ENCODE measurements around the gene SMPD3.
A peak's percentile ranks its signal among the peaks of the same experiment; 100 is the strongest.

SMPD3 gene

DNA sequence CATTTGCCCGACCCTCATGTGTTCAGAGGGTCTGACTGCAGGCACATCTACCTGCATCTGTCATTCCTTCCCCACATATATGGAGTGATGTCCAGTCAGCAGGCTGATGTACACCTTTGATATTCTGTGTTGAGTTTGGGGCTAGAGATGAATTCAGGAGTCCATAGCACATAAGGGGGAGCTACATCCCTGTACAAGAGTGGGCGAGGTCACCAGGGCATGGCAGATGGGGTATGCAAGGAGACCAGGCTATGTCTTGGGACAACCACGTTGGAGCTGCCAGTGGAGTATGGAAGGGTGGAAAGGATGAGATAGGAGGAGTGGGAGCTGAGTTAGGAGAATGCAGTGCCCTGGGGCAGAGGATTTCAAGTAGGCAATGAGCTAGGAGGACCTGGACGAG, 15.0 kb downstream of the SMPD3 start:
- no peak for DNase-seq (ENCODE audit: low read depth)

DNA sequence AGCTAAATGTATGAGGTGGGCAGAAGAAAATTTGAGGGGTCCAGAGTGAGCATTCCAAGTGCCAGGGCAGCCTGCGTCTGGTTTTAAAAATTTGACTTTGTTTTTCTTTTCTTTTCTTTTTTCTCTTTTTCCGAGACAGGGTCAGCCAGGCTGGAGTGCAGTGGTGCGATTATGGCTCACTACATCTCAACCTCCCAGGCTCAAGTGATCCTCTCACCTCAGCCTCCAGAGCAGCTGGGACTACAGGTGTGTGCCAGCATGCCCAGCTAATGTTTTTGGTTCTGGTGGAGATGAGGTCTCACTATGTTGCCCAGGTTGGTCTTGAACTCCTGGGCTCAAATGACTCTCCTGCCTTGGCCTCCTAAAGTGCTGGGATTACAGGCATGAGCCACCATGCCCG, 15.6 kb downstream of the SMPD3 start:
- DNase-seq (ENCODE audit: low read depth): no peak

DNA sequence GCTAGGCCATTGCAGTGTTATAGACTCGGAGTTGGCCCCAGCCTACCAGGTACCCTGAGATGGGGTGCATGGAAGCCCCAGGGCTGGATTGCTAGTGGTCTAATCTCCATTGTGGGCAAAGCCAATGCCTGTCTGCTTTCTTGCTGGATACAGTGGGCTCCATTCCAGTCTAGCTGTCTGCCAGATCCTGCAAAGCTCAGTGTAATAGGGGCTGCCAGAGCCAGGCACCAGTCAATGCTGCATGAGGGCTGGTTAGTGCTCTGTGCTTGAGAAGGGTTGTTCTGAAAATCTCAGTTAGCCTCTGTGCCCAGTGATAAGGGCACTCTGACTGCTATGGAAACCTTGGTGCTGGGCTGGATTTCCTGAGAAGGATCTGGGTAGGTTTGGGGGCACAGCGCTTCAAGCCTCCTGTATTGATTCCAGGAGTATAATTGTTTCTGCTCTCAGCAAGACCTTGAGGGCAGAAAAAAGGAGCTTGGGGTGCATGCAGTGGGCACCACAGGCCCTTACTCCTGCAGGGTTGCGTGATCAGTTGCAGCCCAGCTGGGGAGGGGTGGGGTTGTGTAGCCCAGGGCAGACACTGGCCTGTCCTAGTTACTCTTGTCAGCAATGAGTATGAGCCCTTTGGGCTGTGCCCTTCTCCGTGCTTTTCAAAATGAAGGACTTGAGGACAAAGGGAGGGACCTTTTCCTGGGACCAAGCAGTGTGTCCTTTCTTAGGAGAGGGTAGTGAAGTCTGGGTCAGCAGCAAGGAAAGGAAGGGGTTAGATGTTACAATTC, 19.0 kb downstream of the SMPD3 start:
- DNase-seq (ENCODE audit: low read depth): no peak

DNA sequence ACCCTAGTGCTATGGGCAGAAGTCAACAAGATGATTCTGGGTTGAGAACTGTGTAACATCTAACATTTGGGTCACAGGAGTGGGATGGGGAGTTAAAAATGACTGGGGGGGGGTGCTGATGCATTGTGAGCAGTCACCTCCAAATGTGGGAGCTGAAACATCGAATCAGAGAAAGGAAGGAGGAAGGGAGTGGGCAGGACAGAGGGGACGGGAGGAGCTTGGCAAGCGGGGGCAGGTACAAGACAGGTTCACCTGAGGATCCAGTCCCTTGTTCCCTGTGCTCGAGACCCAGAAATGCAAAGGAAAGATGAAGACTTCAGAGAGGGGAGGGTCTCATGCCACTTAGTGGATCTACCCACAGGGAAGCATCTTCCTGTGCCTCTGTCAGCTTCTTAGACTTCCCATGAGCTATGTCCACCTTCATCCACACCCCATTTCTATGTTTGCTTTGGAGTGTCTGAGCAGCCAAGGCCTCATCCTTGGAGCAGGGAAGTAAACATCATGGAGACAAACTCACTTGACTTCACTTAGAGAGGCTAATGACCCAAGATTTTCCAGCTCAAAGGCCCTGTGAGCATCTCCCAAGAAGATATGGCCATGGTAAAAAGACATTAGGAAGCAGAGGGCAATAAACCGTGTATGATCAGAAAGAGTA, 20.5 kb downstream of the SMPD3 start:
- DNase-seq (ENCODE audit: low read depth): no peak

DNA sequence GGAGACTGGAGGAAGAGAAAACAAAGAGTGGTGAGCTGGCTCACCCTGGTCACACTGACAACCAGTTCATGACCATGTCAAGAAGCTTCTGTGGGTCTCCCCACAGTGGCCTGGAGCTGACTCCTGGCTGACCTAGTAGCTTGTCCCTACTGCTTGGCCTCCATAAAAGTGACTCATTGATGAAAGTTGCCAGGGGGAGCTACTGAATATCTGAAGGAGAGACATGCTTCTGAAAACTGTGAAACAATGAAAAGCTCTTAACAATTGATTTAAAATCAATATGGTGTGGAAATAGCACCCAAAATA, 22.0 kb downstream of the SMPD3 start:
- DNase-seq (ENCODE audit: low read depth): no peak

DNA sequence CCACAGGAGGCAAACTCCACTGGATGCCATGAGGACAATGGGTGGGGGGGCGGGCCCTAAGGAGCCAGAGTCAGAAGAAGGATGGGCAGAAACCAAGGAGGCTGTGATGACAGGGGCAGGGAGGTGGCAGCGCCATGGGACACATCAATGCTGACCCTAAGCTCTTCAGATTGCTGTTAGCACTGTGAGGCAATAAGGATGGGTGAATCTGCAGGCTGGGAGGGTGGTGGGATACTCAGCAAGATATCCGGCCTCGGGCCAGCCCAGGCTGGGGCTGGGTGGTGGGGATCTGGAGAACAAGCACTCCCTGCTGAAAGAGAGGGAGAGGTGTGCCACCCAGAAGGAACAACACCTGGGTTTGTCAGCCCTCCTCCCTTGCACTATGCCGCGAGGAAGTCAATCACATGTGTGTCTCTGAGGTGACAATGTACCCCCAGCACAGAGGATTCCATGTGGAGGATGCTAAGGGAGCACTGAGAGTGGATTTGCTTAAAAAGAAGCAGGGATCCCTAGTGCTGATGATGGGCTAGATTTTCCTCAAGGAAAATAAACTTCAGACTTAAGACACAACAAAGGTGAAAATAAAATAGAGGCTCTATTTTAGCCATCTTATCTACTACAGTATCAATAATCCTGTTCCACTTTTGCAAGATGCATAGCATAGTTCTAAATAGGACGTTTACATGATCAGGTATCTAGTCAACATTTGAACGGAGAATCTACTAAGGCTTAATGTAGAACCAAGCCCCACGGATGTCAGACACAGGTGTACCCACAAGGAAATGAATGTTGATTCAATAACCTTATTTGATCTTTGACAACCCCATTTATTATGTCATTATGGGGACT, 22.6 kb downstream of the SMPD3 start:
- no peak for DNase-seq (ENCODE audit: low read depth)

DNA sequence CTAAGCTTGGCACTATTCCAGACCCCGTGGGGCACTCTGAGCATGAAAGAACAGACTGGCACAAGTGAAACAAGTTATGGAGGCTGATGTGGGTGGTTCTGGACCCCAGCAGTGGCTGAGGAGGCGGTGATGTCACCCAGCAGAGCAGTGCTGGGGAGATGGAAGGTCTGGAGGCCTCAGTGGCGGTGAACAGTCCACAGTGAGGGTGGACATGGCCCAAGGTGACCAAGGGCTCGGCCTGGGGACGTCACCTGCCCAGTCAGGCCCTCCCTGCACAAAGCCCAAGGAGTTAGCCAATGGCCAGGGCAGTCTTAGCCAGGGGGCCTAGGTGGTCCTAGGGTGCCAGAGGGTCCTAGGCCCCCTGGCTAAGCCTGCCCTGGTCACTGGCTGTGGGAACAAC, 24.5 kb downstream of the SMPD3 start:
- DNase-seq (ENCODE audit: low read depth): no peak

DNA sequence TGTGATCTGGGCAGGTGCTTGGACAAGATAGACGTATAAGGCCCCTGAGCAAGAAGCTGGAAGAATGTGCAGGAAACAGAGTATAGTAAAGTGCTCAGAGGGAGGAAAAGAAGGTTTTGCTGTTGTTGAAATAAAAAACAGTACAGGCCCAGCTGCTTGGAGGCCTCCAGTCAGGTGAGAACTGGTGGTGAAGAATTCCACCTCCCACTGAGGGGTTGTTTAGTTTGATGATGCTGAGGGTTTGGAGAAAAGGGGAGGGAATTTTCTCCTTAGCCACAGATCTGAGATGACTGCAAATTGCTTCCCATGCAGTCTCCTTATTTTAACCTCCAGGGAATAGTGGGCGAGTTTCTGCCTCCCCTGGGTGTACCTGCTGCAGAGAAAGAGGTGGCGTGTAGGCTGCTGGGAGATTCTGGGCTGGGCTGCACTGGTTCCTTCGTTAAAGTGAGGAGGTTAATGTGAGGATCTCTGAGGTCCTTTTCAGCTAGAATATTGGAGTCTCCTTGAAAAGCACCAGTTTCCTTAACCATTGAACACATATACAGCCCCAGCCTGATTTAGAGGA, 25.8 kb downstream of the SMPD3 start:
- DNase-seq (ENCODE audit: low read depth): no peak

DNA sequence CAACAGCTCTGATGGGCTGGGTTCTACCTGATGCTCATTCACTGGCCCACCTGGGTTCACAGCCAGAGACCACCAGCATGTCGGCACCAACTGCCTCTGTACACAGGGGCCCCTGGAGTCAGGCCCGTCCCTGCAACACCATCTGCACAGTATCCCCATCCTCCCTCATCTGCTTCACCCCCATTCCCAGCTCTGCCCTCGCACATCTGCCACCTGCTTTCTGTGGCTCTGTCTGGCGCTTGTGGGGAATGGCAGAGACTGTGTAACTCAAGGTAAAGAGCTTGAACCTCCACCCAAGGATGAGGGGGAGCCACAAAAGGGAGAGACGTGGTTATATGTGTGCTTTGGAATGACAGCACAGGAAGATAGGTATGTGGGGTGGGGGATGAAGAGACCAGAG, 27.2 kb downstream of the SMPD3 start:
- no peak for DNase-seq (ENCODE audit: low read depth)

DNA sequence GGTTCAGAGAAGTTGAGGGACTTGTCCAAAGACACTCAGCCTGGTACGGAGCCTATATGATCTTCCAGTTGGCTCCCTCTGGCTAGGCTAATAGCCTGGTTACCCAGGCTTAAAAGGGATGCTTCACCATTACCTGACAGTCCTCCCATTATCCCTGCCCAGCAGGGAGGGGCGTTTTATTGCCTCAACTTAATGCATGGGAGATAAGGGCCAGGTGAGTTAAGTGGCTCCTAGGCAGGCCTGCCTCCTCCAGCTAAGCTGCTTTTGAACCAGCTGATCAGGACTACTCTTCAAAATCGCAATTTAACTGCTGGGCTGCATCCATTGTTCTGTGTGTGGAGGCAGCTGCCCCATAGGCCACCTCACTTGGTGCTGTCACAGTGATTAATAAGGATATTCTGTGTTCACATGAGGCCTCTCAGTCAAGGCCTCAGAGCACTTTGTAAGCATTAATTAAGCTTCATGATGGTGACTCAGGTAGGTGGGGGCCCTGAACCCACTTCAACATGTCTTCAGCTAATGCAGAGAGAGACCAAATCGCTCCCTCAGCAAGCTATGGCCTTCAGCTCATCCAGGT, 27.9 kb downstream of the SMPD3 start:
- DNase-seq (ENCODE audit: low read depth): no peak

DNA sequence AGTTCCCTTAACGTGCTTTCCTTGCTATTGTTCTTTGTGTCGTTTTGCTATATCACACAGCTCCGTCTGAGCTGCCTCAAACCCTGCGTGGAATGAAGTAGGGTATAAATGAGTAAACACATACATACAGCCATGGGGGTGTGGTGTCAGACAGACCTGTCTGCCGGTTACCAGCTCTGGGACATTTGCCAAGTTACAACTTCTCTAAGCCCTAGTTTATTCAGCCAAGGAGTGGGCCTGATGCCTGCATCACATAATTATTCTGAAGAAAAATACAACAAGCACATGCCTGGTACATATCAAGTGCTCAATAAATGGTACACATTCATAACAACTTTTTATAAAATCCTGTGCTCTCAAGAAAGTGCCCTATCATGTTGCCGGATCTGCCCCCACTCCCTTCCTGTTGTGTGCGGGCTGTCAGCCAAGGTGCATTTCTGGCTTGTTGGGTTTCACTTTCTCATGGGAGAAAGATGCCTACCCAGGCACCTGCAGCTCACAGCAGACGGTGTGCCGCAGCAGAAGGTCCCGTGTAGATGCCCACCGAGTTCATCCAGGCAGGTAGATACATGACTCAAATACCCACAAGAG, 30.5 kb downstream of the SMPD3 start:
- DNase-seq (ENCODE audit: low read depth): no peak

DNA sequence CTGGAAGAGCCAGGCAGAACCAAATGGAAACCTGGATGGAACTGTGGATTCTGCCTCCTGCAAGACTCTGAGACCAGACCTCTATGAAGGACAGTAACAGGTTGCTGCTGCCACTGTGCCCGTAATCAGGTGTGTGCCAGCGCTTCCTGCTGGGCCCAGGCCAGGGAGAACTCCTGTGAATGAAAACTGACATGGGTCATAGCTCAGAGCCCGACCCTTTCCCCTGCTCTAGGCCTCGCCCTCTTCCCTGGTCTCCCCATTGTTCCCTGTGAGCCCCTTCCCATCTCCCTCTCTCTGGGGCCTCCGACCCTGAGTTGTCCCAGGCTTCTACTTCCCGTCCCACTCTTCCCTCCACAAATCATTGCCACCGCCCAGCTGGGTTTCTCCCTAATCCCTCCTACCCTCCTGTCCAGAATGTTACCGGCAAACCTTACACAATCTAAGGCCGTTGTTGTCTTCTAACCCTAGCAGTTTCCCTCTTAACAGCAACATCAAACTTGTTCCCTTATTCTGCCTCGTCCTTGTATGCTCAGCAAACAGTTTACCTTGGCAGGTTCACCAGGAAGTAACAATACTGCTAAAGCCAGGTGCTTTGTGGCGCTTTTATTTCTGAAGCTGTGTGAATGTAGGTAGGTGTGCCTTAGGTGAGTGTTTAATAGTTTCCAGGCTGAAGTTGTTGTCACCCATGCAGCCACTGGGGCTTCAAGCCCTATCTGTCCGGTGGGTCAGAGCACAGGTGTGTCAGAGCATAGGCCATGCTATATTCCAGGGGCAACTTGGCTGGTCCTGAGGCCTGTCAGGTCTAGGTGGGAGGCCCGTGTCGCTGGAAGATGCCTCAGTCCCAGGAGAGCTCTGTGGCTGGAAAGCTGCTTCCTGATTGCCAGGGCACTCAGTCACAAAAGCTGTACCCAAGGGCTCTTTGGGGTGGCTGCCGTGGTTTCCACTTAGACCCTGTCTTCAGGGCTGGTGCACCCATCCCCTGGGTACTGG, 32.0 kb downstream of the SMPD3 start:
- DNase-seq (ENCODE audit: low read depth): no peak

DNA sequence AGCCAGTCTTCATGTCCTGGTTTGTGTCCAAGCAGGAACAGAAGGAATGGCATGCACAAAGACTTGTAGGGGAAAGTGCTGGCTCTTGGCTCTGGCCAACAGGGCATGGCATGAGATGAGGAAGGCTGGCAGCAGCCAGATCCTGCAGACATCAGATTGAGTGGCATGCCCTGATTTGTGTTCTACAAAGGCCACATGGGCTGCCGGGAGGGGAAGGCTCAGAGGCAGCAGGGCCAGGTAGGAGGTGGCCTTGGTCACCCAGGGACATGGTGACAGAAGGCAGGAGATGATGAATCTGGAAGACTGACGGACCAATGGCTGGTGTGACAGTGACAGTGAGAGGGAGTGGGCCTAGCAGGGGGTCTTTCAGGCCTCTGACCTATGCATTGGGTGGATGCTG, 33.7 kb downstream of the SMPD3 start:
- DNase-seq (ENCODE audit: low read depth): no peak

DNA sequence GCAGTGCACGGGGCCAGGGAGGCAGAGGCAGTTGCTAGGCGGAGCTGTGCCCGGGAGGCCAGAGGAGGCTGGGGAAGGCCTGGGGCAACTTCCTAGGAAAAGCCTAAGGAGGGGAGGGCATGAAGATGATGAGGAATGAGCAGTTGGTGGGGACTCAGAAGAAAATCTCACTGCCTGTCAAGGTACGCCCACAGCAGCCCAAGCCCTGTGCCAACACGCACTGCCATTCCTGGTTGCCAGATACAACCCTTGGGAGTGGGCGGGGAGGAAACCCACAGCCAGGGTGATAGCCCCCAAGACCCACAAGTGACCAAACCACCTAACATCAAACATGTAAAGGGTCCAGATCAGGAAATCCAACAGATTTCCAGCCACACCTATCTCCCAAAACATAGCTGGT, 36.2 kb downstream of the SMPD3 start:
- DNase-seq (ENCODE audit: low read depth): no peak

DNA sequence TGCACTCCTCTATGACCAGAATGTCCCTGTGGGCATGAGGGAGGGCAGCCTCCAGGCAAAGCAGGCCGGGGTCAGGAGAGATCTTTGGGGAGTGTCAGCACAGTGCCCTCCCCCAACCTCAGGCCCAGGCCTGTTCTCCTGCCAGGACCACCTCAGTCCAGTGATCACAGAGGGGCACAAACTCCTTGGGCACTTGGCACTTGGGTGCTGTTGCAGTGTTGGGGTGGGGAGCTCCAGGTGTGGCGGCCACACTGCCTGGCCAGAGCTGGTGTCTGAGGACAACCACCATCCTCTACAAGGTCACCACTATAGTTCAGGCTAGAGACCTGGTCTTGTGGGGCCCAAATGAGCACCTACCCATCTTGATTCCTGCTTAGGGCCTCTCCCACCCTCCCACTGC, 37.2 kb downstream of the SMPD3 start:
- DNase-seq (ENCODE audit: low read depth): no peak

DNA sequence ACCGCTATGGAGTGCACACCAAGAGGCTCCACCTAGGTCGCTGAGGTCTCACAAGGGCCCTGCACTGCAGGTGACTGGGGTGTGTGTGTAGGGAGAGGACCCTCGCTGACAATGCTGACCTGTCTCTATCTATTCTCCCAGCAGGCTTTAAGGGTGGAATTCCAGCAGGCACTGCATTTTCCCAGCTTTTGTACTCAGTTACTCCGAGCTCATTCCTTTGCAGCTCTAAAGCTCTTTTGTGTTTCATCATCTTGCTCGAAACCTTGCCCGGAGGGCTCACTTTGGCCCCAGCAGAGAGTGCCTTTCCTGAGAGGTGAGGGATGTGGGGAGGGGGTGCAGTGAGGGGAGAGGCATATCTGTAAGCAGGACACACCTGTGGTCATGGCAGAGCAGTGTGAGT, 39.3 kb downstream of the SMPD3 start:
- no peak for DNase-seq (ENCODE audit: low read depth)

DNA sequence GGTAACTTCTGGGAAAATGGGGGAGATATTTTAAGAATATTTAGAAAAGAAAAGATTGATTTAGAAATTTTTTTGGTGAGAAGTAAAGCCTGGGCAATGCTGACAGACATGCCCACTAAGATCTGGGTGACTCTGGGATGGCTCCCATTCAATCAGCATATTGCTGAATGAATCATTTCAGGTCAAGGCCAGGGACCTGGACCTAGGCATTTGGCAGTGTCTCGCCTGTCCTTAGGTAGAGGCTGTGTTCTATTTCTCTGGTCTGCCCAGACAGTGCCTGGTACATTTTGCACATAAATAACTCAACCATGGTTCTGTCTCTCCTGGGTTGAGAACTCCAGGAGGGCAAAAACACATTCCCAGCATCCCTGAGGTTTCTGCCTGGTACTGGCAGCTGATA, 39.9 kb downstream of the SMPD3 start:
- DNase-seq (ENCODE audit: low read depth): no peak

DNA sequence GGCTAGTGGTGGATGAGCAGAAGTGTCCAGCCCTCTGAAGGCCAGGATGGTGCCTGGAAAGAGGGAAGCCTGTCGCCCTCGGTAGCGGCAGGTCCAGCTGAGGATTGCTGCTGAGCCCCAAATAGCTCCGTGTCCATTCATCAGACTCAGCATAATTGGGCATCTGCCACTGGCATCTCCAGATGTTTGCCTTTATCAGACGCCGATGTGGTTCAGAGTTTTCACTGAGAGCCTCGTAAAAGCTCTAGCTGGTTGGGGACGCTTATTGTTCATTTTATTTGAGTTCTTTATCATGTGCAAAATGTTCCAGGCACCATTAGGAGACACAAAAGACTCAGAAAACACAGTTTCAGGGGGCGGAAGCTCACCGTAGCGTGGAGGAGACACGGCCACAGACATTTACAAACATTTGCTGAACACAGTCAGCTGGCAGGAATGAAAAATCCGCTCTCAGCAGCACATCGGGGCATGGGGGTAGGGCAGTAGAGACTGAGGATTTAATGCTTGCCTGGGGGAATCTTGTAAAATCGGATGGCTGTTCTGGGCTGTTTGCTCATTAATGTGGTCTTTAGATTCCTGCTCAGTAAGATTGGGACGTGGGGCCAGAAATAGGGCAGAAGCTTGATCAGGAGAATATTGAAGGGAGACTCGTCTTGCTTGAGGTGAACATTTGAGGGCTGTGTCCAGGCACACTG, 41.7 kb downstream of the SMPD3 start:
- peak; percentile 23 for DNase-seq (ENCODE audit: low read depth)

DNA sequence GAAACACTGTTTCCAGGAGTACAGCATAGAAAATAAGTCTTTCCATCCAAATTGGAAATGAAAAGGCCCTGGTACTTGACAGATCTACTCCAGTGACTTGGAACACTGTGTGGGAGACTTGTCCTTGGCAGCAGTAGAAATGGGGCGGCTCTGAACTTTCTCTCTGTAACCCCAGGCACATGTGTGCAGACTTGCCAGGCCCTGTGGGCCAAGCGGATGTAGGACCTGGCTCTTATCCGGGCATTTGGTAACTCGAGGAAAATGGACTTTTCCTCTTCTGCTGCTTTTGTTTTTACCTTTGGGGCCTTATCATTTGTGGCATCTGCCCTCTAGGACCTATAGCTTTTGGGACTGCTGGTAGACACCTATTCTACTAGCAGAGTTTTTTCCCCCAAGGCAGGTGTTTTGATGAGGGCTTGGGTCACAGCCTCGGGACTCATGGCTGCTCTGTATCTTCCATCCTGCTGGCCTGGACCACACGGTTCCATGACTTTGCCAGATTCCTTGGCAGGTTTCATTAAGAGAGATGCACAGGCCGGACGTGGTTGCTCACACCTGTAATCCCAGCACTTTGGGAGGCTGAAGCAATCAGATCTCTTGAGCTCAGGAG, 43.5 kb downstream of the SMPD3 start:
- DNase-seq (ENCODE audit: low read depth): no peak

DNA sequence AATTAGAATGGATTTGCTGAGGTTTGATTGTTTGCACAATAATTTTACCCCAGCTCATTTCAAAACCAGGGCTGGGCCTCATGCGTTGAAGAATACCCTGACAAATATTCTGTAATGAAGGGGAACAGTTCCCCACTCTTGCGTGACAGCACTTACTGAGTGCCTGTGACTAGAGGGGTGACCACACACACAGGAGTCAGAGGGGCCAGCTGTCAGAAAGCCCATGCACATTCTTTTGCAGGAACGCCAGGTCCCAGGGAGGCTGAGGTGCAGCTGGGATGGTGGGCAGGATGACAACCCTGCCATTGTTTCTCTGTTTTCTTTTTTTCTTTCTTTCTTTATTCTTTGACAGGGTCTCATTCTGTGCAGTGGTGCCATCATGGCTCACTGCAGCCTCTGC, 44.6 kb downstream of the SMPD3 start:
- no peak for DNase-seq (ENCODE audit: low read depth)

Measured in GM04504 (cell line).